Superior temporal gyrus (tissue), 1 donor: ENCODE data around the gene KCNAB1.
A peak's percentile ranks its signal among the peaks of the same experiment; 100 is the strongest.

Experiments used
- DNase-seq: peaks from one replicate; pipeline ENCODE4 v3.0.0-alpha.2; 2016; ENCODE audit errors: extremely low spot score

Gene KCNAB1

DNA sequence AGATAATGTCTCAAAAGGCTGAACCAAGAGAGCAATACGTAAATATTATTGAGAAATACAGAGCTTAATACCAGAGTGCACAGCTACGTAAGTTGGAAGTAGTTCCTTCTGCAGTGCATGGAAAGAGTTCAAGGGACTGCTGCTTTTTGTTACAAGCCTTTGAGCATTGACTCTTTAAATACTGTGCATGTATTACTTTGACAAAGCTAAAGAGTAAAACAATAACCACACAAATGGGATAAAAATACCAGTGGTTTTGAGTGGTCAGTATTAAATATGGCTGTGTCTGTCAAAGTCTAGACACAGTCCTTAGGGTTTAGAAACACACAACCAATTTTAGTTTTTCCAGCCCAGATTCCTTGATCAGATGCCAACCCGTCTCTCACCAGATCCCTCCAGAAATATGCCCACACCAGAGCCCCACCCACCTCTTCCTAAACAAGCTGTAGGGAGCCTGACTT lies 372.5 kb downstream of the KCNAB1 start:
- DNase-seq, result no peak

DNA sequence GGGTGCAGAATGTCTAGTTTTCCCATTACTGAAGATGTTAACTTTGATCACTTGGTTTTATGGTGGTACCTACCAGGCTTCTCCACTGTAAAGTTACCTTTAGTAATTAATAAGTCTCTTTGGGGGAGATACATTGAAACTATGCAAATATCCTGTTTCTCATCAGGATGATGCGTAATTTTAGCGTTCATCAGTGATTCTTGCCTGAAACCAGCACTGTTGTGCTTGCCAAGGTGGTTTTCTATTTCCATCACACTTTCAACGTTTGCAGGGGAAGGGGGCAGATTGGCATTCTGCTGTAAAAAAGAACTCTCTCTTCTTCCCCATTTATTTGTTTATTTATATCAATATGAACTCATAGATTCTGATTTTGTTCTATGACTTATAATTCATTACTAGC lies 373.5 kb downstream of the KCNAB1 start:
- no peak for DNase-seq

DNA sequence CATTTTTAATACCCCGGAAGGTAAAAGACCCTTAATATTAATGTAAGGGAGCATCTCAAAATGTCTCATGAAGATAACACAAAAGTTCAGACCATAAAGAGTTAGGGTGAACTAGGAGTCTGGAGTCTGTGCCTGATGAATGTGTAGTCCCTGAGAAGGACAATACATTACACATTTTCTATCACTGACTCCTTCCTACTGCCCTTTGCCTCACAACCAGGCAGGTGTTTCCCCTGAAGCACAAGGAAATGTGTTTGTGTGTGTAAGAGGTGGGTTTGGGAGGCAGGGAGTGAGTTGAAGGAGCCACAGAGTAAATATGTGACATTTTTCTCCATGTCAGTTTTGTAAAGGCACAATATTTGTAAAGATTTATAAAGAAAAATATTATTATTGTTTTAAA lies 375.4 kb downstream of the KCNAB1 start:
- no peak for DNase-seq

DNA sequence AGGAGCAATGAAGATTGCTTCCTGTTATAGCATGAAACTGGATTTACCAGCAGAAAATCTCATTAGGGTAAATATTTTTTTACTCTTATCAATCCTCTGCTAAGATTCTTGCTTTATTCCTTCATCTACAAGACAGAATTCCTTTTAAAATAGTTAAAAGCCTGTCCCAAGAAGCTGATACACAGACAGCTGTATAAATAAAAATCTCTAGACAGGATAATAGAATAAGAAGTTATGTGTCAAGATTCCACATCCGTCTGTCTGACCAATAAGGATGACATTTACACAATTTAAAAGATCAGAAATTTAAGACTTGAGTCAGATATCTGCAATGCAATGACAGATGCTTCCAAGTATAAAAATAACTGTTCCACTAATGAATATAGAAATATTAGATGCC lies 376.9 kb downstream of the KCNAB1 start:
- DNase-seq, result no peak

DNA sequence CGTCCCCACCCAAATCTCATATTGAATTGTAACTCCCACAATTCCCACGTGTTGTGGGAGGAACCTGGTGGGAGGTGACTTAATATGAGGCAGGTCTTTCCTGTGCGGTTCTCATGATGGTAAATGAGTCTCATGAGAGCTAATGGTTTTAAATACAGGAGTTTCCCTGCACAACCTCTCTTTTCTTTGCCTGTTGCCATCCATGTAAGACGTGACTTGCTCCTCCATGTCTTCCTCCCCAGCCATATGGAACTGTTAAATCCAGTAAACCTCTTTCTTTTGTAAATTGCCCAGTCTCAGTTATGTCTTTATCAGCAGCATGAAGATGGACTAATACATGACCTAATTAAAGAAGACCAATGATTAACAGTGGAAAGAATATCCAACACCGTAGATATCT lies 377.9 kb downstream of the KCNAB1 start:
- no peak for DNase-seq

DNA sequence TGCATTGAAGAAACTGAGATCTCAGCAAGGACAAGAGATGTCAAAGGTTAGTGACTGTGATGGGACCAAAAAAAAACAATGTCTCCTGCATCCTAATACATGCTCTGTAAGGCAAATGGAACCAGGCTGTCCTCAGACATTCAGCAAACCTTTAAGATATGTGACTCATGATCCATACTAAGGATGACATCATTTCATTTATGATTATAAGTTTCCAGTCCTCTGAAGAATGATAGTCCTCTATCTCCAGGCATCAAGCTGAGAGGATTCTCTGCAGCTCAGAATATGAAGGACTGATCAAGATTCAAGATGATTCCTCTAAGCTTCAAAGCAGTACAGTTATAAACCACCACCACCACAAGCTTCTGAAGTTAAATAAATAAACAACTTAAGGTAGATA lies 386.9 kb downstream of the KCNAB1 start:
- no peak for DNase-seq

DNA sequence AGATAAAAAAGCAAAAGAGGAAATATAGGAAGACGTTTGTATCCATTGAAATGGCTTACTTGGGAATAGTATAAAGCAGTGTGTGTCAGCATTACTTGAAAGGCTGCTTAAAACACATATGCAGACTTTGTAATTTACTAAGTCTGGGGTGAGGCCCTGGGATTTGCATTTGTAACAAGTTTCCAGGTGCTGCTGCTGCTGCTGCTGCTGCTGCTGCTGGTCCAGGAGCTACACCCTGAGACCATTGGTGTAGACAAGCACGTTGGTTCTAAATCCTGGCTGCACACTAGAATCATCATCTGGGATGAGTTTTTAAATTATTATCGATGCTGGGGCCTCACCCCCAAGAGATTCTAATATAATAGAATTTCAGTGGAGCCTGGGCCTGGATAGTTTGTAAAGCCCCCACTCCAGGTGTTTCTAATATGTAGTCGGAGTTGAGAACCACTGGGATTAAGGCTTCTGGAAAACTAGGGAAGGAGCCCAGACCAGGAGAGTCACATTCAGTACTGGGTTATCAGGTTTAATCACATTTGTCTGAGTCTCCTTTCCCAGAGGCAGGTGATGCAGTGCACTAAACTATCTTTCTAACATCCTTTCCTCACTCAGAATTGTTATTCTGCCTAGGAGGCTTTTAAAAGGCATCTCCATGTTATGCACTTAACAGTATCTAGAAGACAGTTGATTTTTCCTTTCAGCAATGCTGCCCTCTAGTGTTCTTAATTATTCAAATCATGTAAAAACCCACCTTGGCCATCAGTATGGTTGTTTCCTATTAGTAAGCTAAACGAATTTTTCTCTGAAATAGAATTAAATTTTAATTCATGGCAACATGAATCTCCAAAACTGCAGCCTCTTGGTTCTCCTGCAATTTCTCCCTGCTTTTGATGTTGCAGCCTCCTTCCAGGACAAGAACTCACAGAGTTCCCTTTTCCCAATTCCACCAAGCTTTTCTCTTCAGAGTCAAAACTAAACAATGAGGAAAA lies 389.1 kb downstream of the KCNAB1 start:
- peak; percentile 97 for DNase-seq

DNA sequence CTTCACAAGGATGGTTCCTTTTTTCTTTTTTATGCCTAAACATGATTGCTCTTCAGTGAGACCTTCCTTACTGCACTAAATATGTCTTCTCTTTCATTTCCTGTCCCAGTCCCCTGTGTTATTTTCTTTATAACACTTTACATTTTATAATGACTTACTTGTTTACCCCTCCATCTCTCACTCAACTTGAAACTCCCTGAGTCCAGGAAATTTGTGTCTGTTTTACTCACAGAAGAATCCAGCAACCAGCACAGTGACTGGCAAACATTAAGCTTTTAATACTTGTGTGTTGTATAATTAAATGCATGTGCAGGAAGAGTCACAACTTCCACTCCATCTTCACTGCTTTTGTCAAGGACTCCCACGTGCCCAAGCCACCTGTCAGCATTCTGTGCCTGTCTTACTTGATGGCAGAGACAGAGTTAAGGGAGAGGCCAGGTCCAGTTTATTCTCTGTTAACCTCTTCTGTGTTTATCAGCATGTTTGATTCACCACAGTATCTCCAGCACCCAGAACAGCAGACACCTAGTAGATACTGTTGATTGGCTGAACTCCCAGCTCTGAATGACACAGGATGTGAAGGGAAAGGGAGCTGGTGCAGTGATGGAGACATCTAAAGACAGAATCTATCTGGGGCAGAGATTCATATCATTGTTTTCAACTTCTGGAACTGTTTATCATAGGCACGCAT lies 391.8 kb downstream of the KCNAB1 start:
- DNase-seq, result no peak

DNA sequence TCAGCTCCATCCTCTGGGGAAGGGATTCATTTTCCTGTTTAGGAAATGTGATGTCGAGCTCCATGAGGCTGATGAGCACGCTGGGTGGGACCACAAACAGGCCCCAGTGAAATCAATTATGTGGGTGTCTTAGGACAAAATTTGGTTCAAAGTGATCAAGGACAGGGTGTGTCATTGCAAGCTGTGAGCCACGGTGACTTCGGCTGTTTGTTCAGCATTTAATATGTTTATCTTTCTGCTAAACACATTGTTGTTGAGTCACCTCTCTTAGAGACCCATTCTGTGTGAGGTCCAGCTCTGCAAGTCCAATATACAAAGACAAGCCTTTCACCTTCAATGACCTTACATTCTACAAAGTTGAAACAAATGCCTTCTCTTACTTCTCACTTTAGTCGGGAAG lies 393.2 kb downstream of the KCNAB1 start:
- no peak for DNase-seq

DNA sequence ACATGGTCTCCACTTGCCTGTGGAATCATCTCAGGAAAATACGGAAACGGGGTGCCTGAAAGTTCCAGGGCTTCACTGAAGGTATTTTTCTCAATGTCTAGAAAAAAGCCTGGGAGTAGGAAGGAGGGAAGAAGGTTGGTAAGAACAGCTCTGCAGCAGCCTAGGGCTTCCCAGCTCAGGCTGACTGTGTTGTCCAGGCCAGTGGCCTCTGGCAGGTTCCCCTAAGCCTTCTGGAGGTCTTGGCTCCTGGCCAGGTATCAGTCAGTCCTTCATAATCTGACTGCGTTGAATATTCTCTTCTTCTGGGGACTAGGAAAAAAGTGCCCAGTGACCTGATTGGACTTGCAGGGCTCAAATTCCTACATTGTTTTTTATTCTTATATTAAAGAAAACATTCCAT lies 395.9 kb downstream of the KCNAB1 start:
- DNase-seq, result no peak

DNA sequence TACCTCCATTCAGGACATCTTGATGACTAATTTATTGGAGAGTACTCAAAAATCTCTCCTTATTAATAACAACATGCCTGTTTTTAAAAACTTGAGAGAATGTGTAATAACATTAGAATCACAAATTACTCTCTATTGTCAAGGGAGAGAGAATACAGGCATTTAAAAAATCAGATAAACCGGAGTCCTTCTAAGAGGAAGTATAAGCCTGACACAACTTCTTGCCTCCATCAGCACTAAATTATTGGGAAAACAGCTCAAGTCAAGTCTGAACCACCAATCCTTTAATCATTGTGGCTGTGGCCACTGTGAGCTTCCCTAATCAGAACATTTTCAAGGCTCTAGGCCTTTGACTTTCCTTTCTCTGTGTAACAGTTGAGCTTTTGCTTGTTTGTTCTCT lies 396.6 kb downstream of the KCNAB1 start:
- no peak for DNase-seq

DNA sequence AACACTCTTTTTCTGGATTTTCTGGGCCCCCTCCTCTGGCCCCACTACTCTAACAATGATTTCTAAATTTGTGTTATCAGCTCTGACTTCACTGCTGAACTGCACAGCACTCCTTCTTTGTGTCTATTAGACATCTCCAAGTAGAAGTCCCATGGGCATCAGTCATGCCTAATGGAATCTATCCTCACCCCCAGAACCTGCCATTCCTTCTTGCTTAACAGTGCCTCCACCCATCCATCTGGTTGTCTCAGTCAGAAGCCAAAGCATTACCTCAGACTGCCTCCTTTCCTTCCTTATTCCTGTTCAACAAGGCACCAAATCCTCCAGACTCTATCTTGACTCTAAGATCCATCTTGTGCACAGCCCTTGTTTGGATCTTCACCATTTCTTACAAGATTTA lies 398.3 kb downstream of the KCNAB1 start:
- DNase-seq, result no peak

DNA sequence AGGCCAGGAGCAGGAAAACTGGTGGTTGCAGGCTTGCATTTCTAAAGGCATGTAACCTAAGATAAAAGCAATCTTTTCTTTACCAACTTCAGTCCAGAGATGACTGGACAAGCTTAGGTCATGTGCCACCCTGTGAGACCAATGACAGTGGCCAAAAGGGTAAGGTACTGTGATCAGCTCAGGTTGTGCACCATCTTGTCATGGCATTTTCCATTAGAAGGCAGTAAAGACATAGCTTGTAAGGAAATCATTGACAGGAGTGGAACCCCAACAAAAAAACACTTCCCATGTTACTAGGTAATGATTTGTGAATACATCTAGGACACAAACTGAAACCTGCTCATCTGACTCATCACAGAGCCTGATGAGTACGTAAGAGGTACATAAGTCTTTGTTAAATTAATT lies 399.4 kb downstream of the KCNAB1 start:
- no peak for DNase-seq

DNA sequence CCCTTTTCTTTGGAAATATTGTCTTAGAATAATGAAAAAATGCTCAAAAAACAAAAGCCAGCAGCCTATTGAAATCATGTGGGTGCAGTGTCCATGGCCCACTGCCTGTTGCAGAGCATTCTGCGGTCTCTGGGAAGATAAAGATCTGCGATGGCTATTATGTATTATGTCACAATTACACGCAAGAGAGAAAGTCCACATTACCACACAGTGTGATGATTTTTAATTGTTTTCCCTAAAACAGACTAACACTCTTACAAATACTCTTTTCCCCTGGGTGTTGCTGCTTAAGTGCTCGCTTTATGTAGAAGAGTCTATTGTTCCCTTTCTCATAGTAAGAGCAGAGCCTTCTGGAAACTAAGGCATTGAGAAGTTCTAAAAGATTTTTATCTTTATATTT lies 402.3 kb downstream of the KCNAB1 start:
- DNase-seq, result no peak

DNA sequence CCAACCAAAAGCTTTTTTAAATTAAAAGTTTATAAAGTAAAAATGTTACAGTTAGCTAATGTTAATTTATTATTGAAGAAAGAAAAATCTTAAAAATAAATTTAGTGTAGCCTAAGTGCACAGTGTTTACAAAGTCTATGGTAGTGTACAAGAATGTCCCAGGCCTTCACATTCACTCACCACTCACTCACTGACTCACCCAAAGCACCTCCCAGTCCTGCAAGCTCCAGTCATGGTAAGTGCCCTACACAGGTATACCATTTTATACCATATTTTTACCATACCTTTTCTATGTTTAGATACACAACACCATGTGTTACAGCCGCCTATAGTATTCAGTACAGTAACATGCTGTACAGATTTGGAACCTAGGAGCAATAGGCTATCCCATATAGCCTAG lies 405.4 kb downstream of the KCNAB1 start:
- DNase-seq, result no peak

DNA sequence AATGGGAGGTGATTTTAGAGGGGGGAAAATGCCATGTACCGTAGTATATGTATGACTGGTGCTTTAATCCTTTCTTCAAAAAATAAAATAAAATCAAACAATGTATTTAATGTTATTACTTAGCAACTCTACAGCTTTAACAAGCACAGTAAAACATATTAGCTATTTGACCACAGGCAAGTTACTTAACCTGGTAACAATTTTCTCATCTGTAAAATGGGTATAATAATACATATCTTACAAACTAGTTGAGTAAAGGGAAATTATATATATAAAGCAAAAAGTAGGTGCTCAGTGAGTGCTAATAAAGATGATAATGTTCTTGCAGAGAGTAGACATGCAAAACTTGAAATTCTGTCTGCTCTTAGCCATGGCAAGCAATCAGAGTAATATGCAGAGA lies 406.7 kb downstream of the KCNAB1 start:
- DNase-seq, result no peak

DNA sequence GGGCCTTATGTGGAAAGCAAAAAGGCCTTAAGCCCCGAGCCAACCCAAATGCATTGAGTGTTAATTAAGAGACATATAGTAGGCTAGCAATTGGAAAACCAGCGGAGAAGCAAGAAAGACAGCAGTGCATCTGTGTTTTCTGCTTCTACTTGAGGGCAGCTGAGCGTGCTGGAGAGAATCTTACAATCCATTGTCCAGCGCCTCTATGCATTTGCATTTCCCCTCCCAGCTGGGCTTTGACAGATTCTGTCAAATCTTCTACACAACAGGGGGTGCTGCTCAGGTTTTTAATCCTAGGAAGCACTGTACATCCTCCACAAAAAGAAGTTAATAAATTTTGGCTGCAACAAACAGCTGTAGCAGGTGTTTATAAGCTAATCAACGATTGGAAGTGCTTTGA lies 410.6 kb downstream of the KCNAB1 start:
- no peak for DNase-seq

DNA sequence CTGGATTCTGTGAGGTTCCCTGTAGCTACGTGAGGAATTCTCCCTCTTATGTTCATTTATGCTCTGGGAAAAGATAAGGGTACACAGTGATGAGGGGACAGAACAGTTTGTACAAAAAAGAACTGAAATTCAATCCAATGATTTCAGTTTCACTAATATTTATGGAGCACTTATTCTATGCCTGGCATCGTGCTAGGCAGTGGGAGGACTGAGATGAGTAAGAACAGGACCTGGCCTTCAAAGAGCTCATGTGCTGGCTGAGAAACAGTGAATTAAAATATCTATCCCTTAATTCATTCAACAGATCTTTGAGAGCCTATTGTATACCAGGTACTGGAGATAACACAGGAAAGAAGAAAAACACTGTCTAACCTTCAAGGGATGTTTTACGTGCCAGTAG lies 412.4 kb downstream of the KCNAB1 start:
- DNase-seq, result no peak

DNA sequence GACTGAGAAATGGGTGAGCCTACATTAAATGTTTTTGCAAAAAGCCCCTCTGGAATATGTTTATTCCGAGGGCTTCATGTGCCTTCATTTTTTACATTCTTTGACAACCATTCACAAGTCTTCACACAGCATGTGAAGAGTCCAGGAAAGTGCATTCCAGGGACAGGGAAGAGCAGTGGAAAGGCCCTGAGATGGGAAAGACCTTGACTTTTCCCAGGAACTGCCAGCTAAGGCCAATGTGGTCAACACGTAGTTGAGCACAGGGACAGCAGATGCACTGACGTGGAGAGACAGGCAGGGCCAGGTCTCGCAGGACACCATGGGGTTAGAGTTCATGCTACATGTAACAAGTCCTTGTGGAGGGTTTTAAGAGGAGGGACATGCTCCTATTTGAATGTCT lies 412.8 kb downstream of the KCNAB1 start:
- DNase-seq, result no peak

DNA sequence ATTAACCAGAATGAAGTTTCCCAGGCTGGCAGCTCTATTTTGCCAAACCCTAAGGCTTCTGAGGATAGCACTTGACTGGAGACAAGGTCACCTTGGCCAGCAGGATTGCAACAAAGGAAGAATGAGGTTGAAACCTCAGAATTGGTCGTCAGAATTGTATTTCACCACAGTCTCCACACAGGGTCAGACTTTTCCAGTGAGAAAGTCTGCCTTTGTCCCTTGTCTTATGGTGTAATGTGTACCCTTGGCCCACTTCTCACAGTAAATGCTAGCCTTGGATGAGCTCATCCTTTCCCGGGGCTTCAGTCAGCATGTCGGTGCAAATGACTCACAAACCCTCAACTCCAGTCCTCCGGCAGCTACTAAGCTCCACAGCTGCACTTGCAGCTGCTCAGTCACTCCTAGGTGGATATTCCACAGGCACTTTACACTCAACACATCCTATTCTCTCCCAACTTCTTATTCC lies 414.8 kb downstream of the KCNAB1 start:
- peak; percentile 82 for DNase-seq

DNA sequence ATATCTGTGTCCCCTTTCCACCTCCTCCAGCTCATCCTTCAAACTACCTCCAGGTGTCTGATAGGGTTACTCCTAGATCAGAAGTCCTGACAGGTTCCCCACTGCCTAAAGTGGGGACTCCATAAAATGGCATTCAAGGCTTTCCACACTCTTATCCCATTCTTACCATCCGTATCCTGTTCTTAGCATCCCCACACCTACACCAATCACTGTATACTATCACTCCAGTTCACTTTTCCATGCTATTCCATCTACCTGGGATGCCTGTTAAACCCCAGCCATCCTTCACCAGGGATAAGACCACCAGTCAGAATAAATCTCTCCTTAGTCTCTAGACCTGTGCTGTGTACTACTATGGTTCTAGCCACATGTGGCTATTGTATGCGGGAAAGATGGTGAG lies 415.4 kb downstream of the KCNAB1 start:
- DNase-seq, result no peak

DNA sequence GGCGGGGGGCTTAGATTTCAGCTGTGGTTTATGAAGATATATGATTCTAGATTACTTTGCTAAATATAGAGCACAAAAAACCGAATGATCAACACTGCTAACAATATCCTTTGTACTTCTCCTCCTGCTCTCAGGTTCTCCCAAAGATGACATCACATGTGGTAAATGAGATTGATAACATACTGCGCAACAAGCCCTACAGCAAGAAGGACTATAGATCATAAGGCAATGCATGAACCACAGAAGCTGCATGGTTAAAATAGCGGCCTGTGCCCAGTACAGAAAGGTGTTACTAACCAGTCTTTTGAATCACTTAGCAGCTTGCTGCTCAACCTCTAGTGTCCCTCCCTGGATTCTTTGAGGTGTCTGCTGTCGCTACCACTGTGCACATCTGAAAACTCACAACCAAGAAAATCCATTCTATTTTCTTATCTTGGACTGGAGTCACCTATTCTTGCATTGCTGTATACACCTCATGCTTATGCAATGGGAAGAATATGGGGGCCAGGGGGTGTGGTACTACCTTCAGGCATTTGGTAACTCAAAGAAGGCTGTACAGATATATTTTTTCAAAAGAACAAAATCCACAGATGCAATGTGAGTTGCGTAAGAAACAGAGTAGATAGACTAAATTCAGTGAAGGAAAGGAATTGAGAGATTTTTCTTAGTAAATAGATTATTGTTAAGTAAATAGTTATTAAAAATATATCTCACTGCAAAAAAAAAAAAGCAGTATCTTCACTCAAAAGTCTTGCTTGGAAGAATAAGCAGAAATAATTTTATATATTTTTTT lies 416.3 kb downstream of the KCNAB1 start:
- no peak for DNase-seq
